Nephron progenitor cell (in vitro differentiated cells): ENCODE measurements around the gene INPPL1.

ENCODE experiments used
- DNase-seq: peaks from one replicate; pipeline ENCODE4 v3.0.0; 2021
- H3K27ac Mint-ChIP-seq: 2 replicates; pipeline ENCODE4 v1.8.0; 2021; ENCODE audit warnings: mild to moderate bottlenecking, moderate library complexity, mixed read lengths
- H3K27me3 Mint-ChIP-seq: 2 replicates; pipeline ENCODE4 v1.8.0; 2021; ENCODE audit warnings: mild to moderate bottlenecking, low read depth, mixed read lengths; ENCODE audit not compliant: poor library complexity
- H3K36me3 Mint-ChIP-seq: 2 replicates; pipeline ENCODE4 v1.8.0; 2021; ENCODE audit warnings: low read depth, mixed read lengths
- H3K4me1 Mint-ChIP-seq: 2 replicates; pipeline ENCODE4 v1.8.0; 2021; ENCODE audit warnings: mixed read lengths
- H3K4me3 Mint-ChIP-seq: 2 replicates; pipeline ENCODE4 v1.8.0; 2021; ENCODE audit warnings: mild to moderate bottlenecking, moderate library complexity, mixed read lengths
- H3K9me3 Mint-ChIP-seq: 2 replicates; pipeline ENCODE4 v1.8.0; 2021; ENCODE audit warnings: mild to moderate bottlenecking, moderate library complexity, mixed read lengths
- CTCF ChIP-seq: fragments of 200-600 bp; sonication (generic); IDR thresholded peaks from 2 replicates; pipeline ENCODE4 v1.5.0; 2021; ENCODE audit warnings: antibody characterized with exemption

The INPPL1 gene

GRCh38 chr11:72233773-72234513, 9.4 kb downstream of the INPPL1 start:
- H3K4me1 Mint-ChIP-seq, result peaks cover 35% of the 10 kb centered on the region
- H3K36me3 Mint-ChIP-seq, result peaks cover 49% of the 10 kb centered on the region
- H3K27me3 Mint-ChIP-seq, result peaks cover 8% of the 10 kb centered on the region
- no peaks in the 10 kb centered on the region for H3K9me3 Mint-ChIP-seq
- H3K27ac Mint-ChIP-seq, result no peak overlapping the region
- no peak overlapping the region for H3K4me3 Mint-ChIP-seq
- TF ChIP-seq CTCF, result no peak
- DNase-seq, result no peak

GRCh38 chr11:72234514-72234830, 9.9 kb downstream of the INPPL1 start:
- TF ChIP-seq CTCF, result no peak
- H3K27me3 Mint-ChIP-seq, result peaks cover 13% of the 10 kb centered on the region
- H3K27ac Mint-ChIP-seq, result peak overlapping the region; percentile 3
- H3K36me3 Mint-ChIP-seq, result peaks cover 44% of the 10 kb centered on the region
- no peaks in the 10 kb centered on the region for H3K9me3 Mint-ChIP-seq
- H3K4me1 Mint-ChIP-seq, result peaks cover 35% of the 10 kb centered on the region
- H3K4me3 Mint-ChIP-seq, result no peak overlapping the region
- DNase-seq, result no peak

- H3K9me3 Mint-ChIP-seq, result no peaks in the 10 kb centered on the region
These were observed 10.4 kb downstream of the INPPL1 start for GRCh38 chr11:72234920-72235319.

GRCh38 chr11:72235351-72236057, 10.9 kb downstream of the INPPL1 start:
- Mint-ChIP-seq H3K4me3 (no peak overlapping the region), H3K36me3 (peaks cover 38% of the 10 kb centered on the region), H3K4me1 (peaks cover 40% of the 10 kb centered on the region), H3K27me3 (peaks cover 20% of the 10 kb centered on the region), H3K9me3 (peaks cover 3% of the 10 kb centered on the region), H3K27ac (no peak overlapping the region)
- DNase-seq, result no peak
- no peak for TF ChIP-seq CTCF

More at GRCh38 chr11:72234920-72235319, 10.4 kb downstream of the INPPL1 start:
- TF ChIP-seq CTCF, result no peak
- Mint-ChIP-seq H3K36me3 (peaks cover 42% of the 10 kb centered on the region), H3K4me3 (no peak overlapping the region), H3K27me3 (peaks cover 15% of the 10 kb centered on the region), H3K4me1 (peaks cover 36% of the 10 kb centered on the region), H3K27ac (peak overlapping the region; percentile 3)
- no peak for DNase-seq

- no peak for TF ChIP-seq CTCF
- Mint-ChIP-seq H3K9me3 (peaks cover 3% of the 10 kb centered on the region), H3K36me3 (peaks cover 36% of the 10 kb centered on the region), H3K27me3 (peaks cover 27% of the 10 kb centered on the region), H3K4me3 (no peak overlapping the region), H3K4me1 (peaks cover 47% of the 10 kb centered on the region), H3K27ac (no peak overlapping the region)
- no peak for DNase-seq
These were observed 11.6 kb downstream of the INPPL1 start for GRCh38 chr11:72236083-72236697.
